K562 (cell line): Measurements from ENCODE around the gene SETD4. TPM values are rescaled to one million over a fixed set of nuclear protein-coding genes. Genes with fewer than 3 reads are reported as not detected.
A peak's percentile ranks its signal among the peaks of the same experiment; 100 is the strongest.

ENCODE experiments used
- ID3 ChIP-seq, 2 experiments: fragments of 250-450 bp in 1 of 2; fragments of 450-650 bp in 1 of 2; sonication (Bioruptor Pico) in 1 of 2; IDR thresholded peaks; 2 replicates each; pipeline versions ENCODE4 v1.6.1 to v1.8.0; 2016 to 2021; ENCODE audit warnings: mild to moderate bottlenecking in 2 of 2, moderate library complexity in 2 of 2, missing compliant biosample characterization in 1 of 2, missing genetic modification characterization in 1 of 2
- MGA ChIP-seq: fragments of 450-650 bp; IDR thresholded peaks from 2 replicates; pipeline ENCODE4 v1.6.1; 2016; ENCODE audit warnings: mild to moderate bottlenecking, moderate library complexity
- RAD21 ChIP-seq, 2 experiments: fragments of 250-450 bp in 1 of 2; fragments of 450-650 bp in 1 of 2; sonication (Bioruptor Pico) in 1 of 2; formaldehyde crosslinking in 1 of 2; IDR thresholded peaks in 1 of 2; conservative IDR thresholded peaks in 1 of 2; 2 replicates each; pipeline versions ENCODE4 v1.4.0 to v1.8.0; 2020 to 2022; ENCODE audit warnings: mild to moderate bottlenecking in 2 of 2, moderate library complexity in 1 of 2
- STAG1 ChIP-seq: sonication (generic); formaldehyde crosslinking; IDR thresholded peaks from 2 replicates; pipeline ENCODE4 v1.5.0; 2020; ENCODE audit warnings: missing genetic modification reagents, borderline replicate concordance
- ZFX ChIP-seq: sonication (generic); formaldehyde crosslinking; IDR thresholded peaks from 2 replicates; pipeline ENCODE4 v1.8.0; 2022; ENCODE audit warnings: mild to moderate bottlenecking, missing genetic modification reagents, moderate library complexity
- ZNF431 ChIP-seq: sonication (generic); formaldehyde crosslinking; IDR thresholded peaks from 2 replicates; pipeline ENCODE4 v1.8.0; 2022; ENCODE audit warnings: mild to moderate bottlenecking, missing genetic modification reagents
- ZNF511 ChIP-seq: sonication (generic); formaldehyde crosslinking; IDR thresholded peaks from 2 replicates; pipeline ENCODE4 v1.8.0; 2022; ENCODE audit warnings: mild to moderate bottlenecking, missing genetic modification reagents
- polyA plus RNA-seq, 8 experiments: library from polyadenylated mRNA; depleted of rRNA in 4 of 8; stranded (reverse) in 5 of 8; unstranded in 3 of 8; fragments of >200 nt; fragmentation: Nextera tagmentation in 2 of 8; fragmentation: Illumina TruSeq in 1 of 8; extraction: Ambion mirVana in 2 of 8; extraction: Trizol in 1 of 8; gene quantifications; 2 replicates each; pipeline versions ENCODE4 v1.2.1 to v1.2.3, GENCODE V29; 2011 to 2014; ENCODE audit warnings: inconsistent platforms in 1 of 8, missing spikeins in 1 of 8
- total RNA-seq, 7 experiments: library from RNA; depleted of rRNA in 6 of 7; stranded (reverse); fragments of >200 nt in 6 of 7; fragmentation: Illumina TruSeq in 2 of 7; extraction: Trizol in 2 of 7; gene quantifications; 2 replicates each; pipeline versions ENCODE4 v1.2.1 to v1.2.3, GENCODE V29; 2011 to 2021; ENCODE audit warnings: low replicate concordance in 1 of 7
- TF ChIP-seq, protein P1 (sequence below): fragments of 450-650 bp; formaldehyde crosslinking; IDR thresholded peaks from 2 replicates; pipeline ENCODE4 v1.4.0; 2022; ENCODE audit warnings: mild to moderate bottlenecking, moderate library complexity
- TF ChIP-seq, protein P2 (sequence below), 3 experiments: fragments of 200-800 bp in 1 of 3; sonication (Bioruptor generic) in 1 of 3; sonication (generic) in 1 of 3; formaldehyde crosslinking in 1 of 3; IDR thresholded peaks; 2 replicates each; pipeline versions ENCODE4 v1.6.1 to v1.8.0; 2016 to 2022; ENCODE audit warnings: mild to moderate bottlenecking in 2 of 3, missing compliant biosample characterization in 2 of 3, missing genetic modification characterization in 2 of 3, missing genetic modification reagents in 1 of 3

SETD4 gene
- total and polyA plus RNA-seq, 9 of the 15 experiments (the other 6 are each of a cell fraction or from before 2014, with no cell fraction given), result 16.1 to 51.3 (median 25.7) TPM

DNA sequence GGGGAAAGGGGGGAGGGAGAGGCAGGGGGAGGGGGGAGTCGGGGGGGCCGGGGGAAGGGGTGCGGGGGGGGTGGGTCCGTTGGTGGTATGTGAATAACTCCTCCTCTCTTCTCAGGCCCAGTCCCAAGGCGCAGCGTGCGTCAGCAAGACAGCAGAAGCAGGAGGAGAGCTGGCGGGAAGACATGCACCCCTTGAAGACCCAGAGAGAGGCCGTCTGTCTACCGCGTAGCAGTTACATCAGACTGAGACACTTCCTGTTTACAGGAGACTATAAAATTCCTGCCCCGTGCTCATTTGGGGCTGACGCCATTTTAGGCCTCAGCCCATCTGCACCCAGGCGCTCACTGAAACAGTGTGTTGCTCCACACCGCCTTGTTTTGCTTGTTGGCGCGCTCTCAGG lies 55.3 kb downstream of the SETD4 start (continued):
- TF ChIP-seq, protein P1, sequence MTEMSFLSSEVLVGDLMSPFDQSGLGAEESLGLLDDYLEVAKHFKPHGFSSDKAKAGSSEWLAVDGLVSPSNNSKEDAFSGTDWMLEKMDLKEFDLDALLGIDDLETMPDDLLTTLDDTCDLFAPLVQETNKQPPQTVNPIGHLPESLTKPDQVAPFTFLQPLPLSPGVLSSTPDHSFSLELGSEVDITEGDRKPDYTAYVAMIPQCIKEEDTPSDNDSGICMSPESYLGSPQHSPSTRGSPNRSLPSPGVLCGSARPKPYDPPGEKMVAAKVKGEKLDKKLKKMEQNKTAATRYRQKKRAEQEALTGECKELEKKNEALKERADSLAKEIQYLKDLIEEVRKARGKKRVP (CRISPR knock-in tag), result peak; percentile 57; the same call in 1 of the 2 replicates
- TF ChIP-seq ZNF431 (CRISPR knock-in tag) (no peak), ZFX (CRISPR knock-in tag) (peak; percentile 29; the same call in 1 of the 2 replicates), ZNF511 (CRISPR knock-in tag) (no peak), STAG1 (CRISPR knock-in tag) (no peak), ID3 (CRISPR knock-in tag; IDR thresholded peaks at IDR 0.05) (no peak), ID3 (tag; IDR thresholded peaks at IDR 0.05) (0 out of 2 replicates have a peak, but pooled peaks have one; percentile 32), MGA (peak; percentile 83), RAD21 (CRISPR knock-in tag; conservative IDR thresholded peaks at IDR 0.05 in 1 of 2, IDR thresholded peaks at IDR 0.05 in 1 of 2) (no peak)
- TF ChIP-seq, protein P2, sequence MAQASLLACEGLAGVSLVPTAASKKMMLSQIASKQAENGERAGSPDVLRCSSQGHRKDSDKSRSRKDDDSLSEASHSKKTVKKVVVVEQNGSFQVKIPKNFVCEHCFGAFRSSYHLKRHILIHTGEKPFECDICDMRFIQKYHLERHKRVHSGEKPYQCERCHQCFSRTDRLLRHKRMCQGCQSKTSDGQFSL (CRISPR knock-in tag; IDR thresholded peaks at IDR 0.05), result 0 out of 2 replicates have a peak, but pooled peaks have one; percentile 30
- TF ChIP-seq, protein P2 (tag; IDR thresholded peaks at IDR 0.05), result peak in 1 of 2 experiments; percentile 82; a peak in 2 of 4 replicates
